Heart right ventricle (tissue), 16 donors: ENCODE data around the gene XRCC5. TPM values are rescaled to one million over a fixed set of nuclear protein-coding genes. Genes with fewer than 3 reads are reported as not detected.

Source experiments
- ATAC-seq, 8 donors: fragments of 200-7000 bp; cut with Tn5 transposase; one replicate each; pipeline ENCODE4 v1.9.1; 2020; ENCODE audit warnings: mild to moderate bottlenecking in 8 of 8, moderate library complexity in 8 of 8, moderate number of reproducible peaks in 1 of 8
- DNase-seq, 2 donors: peaks; one replicate each; pipeline ENCODE4 v3.0.0-alpha.2; 2020
- H3K27ac ChIP-seq, 10 donors: fragments of 200-600 bp; sonication (generic) in 2 of 10; one replicate each; pipeline versions ENCODE4 v1.5.0 to v1.8.0; 2020 to 2022; ENCODE audit warnings: mild to moderate bottlenecking in 3 of 10
- H3K27me3 ChIP-seq, 7 donors: fragments of 200-600 bp; one replicate each; pipeline ENCODE4 v1.8.0; 2021 to 2022; ENCODE audit warnings: mild to moderate bottlenecking in 2 of 7
- H3K36me3 ChIP-seq, 9 donors: fragments of 200-600 bp; sonication (generic) in 1 of 9; one replicate each; pipeline versions ENCODE4 v1.5.0 to v1.8.0; 2020 to 2022; ENCODE audit warnings: mild to moderate bottlenecking in 2 of 9
- H3K4me1 ChIP-seq, 9 donors: fragments of 200-600 bp; sonication (generic) in 1 of 9; one replicate each; pipeline versions ENCODE4 v1.5.0 to v1.8.0; 2020 to 2022; ENCODE audit warnings: mild to moderate bottlenecking in 4 of 9
- H3K4me3 ChIP-seq, 10 donors: fragments of 200-600 bp; sonication (generic) in 2 of 10; one replicate each; pipeline versions ENCODE4 v1.5.0 to v1.8.0; 2020 to 2022; ENCODE audit warnings: mild to moderate bottlenecking in 7 of 10, moderate library complexity in 2 of 10
- H3K9me3 ChIP-seq, 11 donors: fragments of 200-600 bp in 10 of 11; sonication (generic) in 2 of 11; one replicate each; pipeline versions ENCODE4 v1.5.0 to v1.8.0; 2013 to 2022; ENCODE audit warnings: mild to moderate bottlenecking in 2 of 11, control low read depth in 1 of 11, moderate library complexity in 1 of 11
- CTCF ChIP-seq, 9 donors: fragments of 200-600 bp; sonication (generic) in 2 of 9; IDR thresholded peaks; one replicate each; pipeline versions ENCODE4 v1.5.0 to v1.8.0; 2021 to 2022; ENCODE audit warnings: antibody characterized with exemption in 9 of 9, mild to moderate bottlenecking in 5 of 9, moderate library complexity in 1 of 9
- WGBS, 2 donors: extraction: QIAGEN DNeasy Blood & Tissue Kit; methylation state at CpG; one replicate each; pipeline ENCODE4 v1.1.7; 2013; ENCODE audit warnings: inconsistent platforms in 1 of 2; 5-methylcytosine and 5-hydroxymethylcytosine counted together
- intact Hi-C, 10 donors: fragments of 100-400 bp; cut with DNase I; formaldehyde crosslinking; loops; one replicate each; pipeline versions ENCODE4 v1.11.1 to v1.14.2; 2022
- polyA plus RNA-seq, 2 donors: library from polyadenylated mRNA; stranded (reverse); fragments of 200-250 nt; gene quantifications; one replicate each; pipeline ENCODE4 v1.2.3, GENCODE V29; 2013
- total RNA-seq, 10 donors: library from RNA; stranded (reverse); fragmentation: NEBNext Ultra II Directional in 3 of 10; extraction: Animal tissue kit (Norgen Biotek cat#: 25700) in 3 of 10; gene quantifications; one replicate each; pipeline versions ENCODE4 v1.2.1 to v1.2.4, GENCODE V29; 2021 to 2023
- donor health status: Arrhythmogenic right ventricular cardiomyopathy.
- donor health status: ischemic (EF 13 %, LVEDD 7.1; RV severe dilation, severe dysfunction).
- donor health status: healthy with polysubstance abuse.
- donor health status: DM: no; HTN: yes; CAD: no.
- donor health status: DM: no; HTN: no; CAD: no.
- donor health status: ischemic (EF 25% LVEDD 6.9; RV normal size, moderate dysfunction).
- donor health status: ischemic (EF 25% LVEDD 5.7; RV mildly dilated, moderate dysfunction).
- donor health status: healthy.
- donor health status: DM: yes; HTN: yes; CAD: no.
- donor health status: Ischemic cardiomyopathy.
- donor health status: ischemic (EF 35%, LVEDD 5.7; RV mildly dilated, moderate dysfunction).
- donor health status: nonischemic (EF 11% LVEDD 7.7; RV severe dilation, severe dysfunction).
- donor health status: DM: yes; HTN: yes; CAD: no.
- donor health status: PGD.
- donor health status: ischemic (EF 29% LVEDD 5.4; RV normal size, mild dysfunction).
- donor health status: nonischemic (EF 23%, LVEDD 6.1; RV moderate dilation, normal function).

Gene XRCC5
- total and polyA plus RNA-seq, 12 donors, result 35.6 to 163 (median 134) TPM

- no peak for TF ChIP-seq CTCF (IDR thresholded peaks at IDR 0.05)
- 94 to 96% methylated on average over 6 of the region's 6 CpGs for WGBS, 2 donors
- H3K9me3 ChIP-seq, result no peaks in the 10 kb centered on the region
- intact Hi-C loops, result no loop called here
- no peak for ATAC-seq
- no peak for DNase-seq
- no peak overlapping the region for H3K4me3 ChIP-seq
- H3K27ac ChIP-seq, result no peak overlapping the region
- H3K36me3 ChIP-seq, result peaks cover 0 to 72% (median 20%) of the 10 kb centered on the region in 9 donors
- no peaks in the 10 kb centered on the region for H3K27me3 ChIP-seq
- peaks cover 0 to 32% (median 0%) of the 10 kb centered on the region in 9 donors for H3K4me1 ChIP-seq
Measured at GRCh38 chr2:216181351-216181750, 72.2 kb downstream of the XRCC5 start.

GRCh38 chr2:216181953-216182461 is 72.9 kb downstream of the XRCC5 start:
- Histone ChIP-seq H3K4me3 (no peak overlapping the region), H3K36me3 (peaks cover 0 to 67% (median 20%) of the 10 kb centered on the region in 9 donors), H3K4me1 (peaks cover 0 to 37% (median 3%) of the 10 kb centered on the region in 9 donors), H3K27me3 (no peaks in the 10 kb centered on the region), H3K9me3 (no peaks in the 10 kb centered on the region), H3K27ac (no peak overlapping the region)
- DNase-seq (no peak), ATAC-seq (no peak)
- 70 to 71% methylated on average over 2 of the region's 2 CpGs for WGBS, 2 donors
- intact Hi-C loops, result no loop called here
- no peak for TF ChIP-seq CTCF (IDR thresholded peaks at IDR 0.05)

GRCh38 chr2:216183462-216183861 is 74.3 kb downstream of the XRCC5 start:
- Histone ChIP-seq H3K4me3 (no peak overlapping the region), H3K27me3 (no peaks in the 10 kb centered on the region), H3K27ac (peak overlapping the region in 1 of 10 donors; percentile 18), H3K9me3 (no peaks in the 10 kb centered on the region), H3K36me3 (peaks cover 0 to 59% (median 20%) of the 10 kb centered on the region in 9 donors), H3K4me1 (peaks cover 0 to 45% (median 9%) of the 10 kb centered on the region in 9 donors)
- no peak for TF ChIP-seq CTCF (IDR thresholded peaks at IDR 0.05)
- WGBS, 2 donors, result 75 to 79% methylated on average over 1 of the region's 1 CpG
- DNase-seq (no peak), ATAC-seq (peak in 1 of 8 donors; percentile 29)
- intact Hi-C loops, result no loop called here

- WGBS, 2 donors, result 62 to 66% methylated on average over 3 of the region's 3 CpGs
- DNase-seq (no peak), ATAC-seq (no peak)
- Histone ChIP-seq H3K4me3 (no peak overlapping the region), H3K36me3 (peaks cover 0 to 49% (median 16%) of the 10 kb centered on the region in 9 donors), H3K4me1 (peaks cover 0 to 32% (median 14%) of the 10 kb centered on the region in 9 donors), H3K27ac (peak overlapping the region in 1 of 10 donors; percentile 1), H3K9me3 (no peaks in the 10 kb centered on the region), H3K27me3 (no peaks in the 10 kb centered on the region)
- intact Hi-C loops, result no loop called here
- no peak for TF ChIP-seq CTCF (IDR thresholded peaks at IDR 0.05)
Measured at GRCh38 chr2:216188559-216188850, 79.4 kb downstream of the XRCC5 start.
